DMS153 treated with DMSO at 0.1 percent for 48 hours (cell line): Measurements from ENCODE around the gene CYS1.
"Not testable (repeated sequence)": the region's sequence is repeated elsewhere in the genome, so short reads cannot be mapped to it uniquely, and the experiment has no call there.

Experiments used
- DNase-seq: peaks from one replicate; lab custom pipeline; 2025; ENCODE audit not compliant: unreplicated experiment; lab: John Stamatoyannopoulos, UW

CYS1 gene

GRCh38 chr2:10033251-10034006 is 46.8 kb downstream of the CYS1 start:
- DNase-seq: no peak

GRCh38 chr2:10032746-10033105 is 47.5 kb downstream of the CYS1 start:
- DNase-seq: no peak

GRCh38 chr2:10031886-10032745 is 48.1 kb downstream of the CYS1 start:
- DNase-seq: no peak

- DNase-seq: not testable (repeated sequence)
Measured at GRCh38 chr2:10030798-10031197, 49.4 kb downstream of the CYS1 start.

- peak; percentile 60 for DNase-seq
Measured at GRCh38 chr2:10030311-10030736, 49.9 kb downstream of the CYS1 start.

- no peak for DNase-seq
Measured at GRCh38 chr2:10029875-10030223, 50.4 kb downstream of the CYS1 start.

- peak; percentile 18 for DNase-seq
Measured at GRCh38 chr2:10028988-10029874, 51.0 kb downstream of the CYS1 start.

GRCh38 chr2:10028407-10028987 is 51.7 kb downstream of the CYS1 start:
- no peak for DNase-seq

GRCh38 chr2:10027660-10028330 is 52.4 kb downstream of the CYS1 start:
- DNase-seq: no peak

GRCh38 chr2:10026940-10027569 is 53.2 kb downstream of the CYS1 start:
- DNase-seq: no peak

- DNase-seq: no peak
Measured at GRCh38 chr2:10022966-10023662, 57.1 kb downstream of the CYS1 start.

- no peak for DNase-seq
Measured at GRCh38 chr2:10022445-10022844, 57.8 kb downstream of the CYS1 start.

- DNase-seq: no peak
Measured at GRCh38 chr2:10022041-10022421, 58.2 kb downstream of the CYS1 start.

GRCh38 chr2:10019602-10020400 is 60.4 kb downstream of the CYS1 start:
- no peak for DNase-seq

- no peak for DNase-seq
Measured at GRCh38 chr2:10019174-10019573, 61.0 kb downstream of the CYS1 start.

GRCh38 chr2:10017313-10017941 is 62.8 kb downstream of the CYS1 start:
- DNase-seq: no peak

- DNase-seq: no peak
Measured at GRCh38 chr2:10016802-10017258, 63.4 kb downstream of the CYS1 start.
